ENCODE results near the gene ELOVL5.
A peak's percentile ranks its signal among the peaks of the same experiment; 100 is the strongest.

The ELOVL5 gene

GRCh38 chr6:53268858-53269608, 79.7 kb downstream of the ELOVL5 start:
- no peak for DNase-seq

GRCh38 chr6:53266553-53267090, 82.1 kb downstream of the ELOVL5 start:
- DNase-seq: no peak

- DNase-seq: no peak
Measured at GRCh38 chr6:53264915-53265607, 83.7 kb downstream of the ELOVL5 start.

DNA sequence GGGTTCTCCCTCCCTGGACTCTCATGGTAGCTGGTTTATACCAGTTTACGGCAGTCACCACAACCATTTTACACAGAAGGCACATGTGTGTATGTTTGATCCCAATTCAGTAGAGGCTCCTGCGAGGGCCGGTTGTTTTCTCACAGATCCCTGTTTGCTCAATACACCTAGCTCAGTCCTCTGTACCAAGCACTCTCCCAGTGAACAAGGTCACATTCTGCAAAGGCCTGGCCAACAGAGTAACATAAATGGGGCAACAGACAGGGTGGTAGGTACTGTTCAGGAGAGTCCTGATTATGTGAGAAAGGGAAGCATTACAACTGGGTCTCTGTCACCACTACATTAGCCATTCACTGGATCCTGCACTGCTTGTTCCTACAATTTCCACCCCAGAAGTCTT, 84.4 kb downstream of the ELOVL5 start:
- no peak for DNase-seq

DNA sequence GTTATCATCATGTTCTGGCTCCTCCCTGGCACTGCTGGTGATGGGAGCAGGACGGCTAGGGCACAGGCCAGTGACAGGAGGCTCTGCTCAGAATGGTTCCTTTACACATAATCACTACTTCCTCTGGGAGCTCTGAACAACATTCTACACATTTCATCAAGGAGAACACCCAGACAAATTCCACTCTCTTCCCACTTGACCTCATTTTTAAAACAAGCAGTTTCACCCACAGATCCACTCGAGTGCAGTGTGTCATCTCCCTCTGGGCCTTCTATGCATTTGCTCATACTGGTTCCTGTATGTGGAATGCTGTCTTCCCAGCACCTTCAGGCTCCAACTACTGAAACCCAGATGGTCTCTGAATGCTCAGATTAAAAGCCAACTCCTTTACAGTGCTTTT, 84.8 kb downstream of the ELOVL5 start:
- DNase-seq: no peak

GRCh38 chr6:53259860-53260580, 88.7 kb downstream of the ELOVL5 start:
- no peak for DNase-seq

DNA sequence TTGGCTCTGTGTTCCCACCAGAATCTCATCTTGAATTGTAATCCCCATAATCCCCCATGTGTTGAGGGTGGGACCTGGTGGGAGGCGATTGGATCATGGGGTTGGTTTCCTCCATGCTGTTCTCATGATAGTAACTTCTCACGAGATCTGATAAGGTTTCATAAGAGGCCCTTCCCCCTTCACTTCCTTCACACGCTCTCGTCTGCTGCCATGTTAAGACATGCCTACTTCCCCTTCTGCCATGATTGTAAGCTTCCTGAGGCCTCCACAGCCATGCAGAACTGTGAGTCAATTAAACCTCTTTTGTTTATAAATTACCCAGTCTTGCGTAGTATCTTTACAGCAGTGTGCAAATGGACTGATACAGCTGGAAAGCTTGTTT, 90.0 kb downstream of the ELOVL5 start:
- DNase-seq: no peak

DNA sequence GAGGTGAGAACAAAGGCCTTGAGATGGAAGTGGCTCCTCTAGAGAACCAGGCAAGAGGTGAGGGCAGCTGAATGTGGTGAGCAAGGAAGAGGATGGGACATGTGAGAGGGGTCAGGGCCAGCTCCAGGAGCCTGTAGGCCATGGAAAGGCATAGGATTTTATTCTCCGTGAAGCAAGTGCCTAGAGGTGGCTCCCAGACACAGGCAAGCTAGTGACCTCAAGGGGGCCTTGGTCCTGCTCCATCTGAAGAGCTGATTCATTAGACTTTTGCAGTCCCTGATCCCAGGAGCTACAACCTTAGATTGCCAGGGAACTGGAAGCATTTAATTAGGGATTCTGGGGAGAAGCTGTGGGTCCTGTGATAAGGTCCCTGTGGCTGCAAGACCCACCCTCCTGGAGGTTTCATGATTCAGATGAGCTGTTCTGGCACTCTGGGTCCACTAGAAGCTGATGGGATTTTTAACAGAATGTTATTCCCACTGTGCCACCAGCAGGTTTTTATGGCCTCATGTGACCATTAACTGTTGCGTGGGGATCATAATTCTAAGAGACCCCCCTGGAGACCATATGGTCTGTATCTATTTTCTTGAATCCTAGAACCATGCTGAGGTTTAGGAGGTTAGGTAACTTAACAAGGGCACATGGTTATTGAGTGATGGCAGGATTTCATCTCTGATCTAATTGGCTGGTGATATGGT, 90.5 kb downstream of the ELOVL5 start:
- no peak for DNase-seq

DNA sequence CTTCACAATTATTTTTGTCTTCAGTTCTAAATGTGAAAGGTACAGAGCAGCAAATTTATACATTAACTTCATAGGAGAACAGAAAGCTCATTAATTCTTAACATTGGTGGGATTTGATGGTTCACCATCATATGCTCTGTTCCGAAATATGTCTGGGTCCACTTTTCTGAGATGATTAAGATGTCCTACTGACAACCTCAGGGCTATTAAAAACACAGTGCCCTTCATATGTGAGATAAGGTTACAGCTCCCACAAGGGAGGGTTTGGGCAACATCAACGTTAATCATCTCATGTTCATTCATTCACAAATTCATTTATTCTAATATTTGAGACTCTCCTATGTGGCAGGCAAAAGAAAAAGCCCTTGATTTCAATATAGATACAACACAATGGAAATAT, 91.2 kb downstream of the ELOVL5 start:
- no peak for DNase-seq

GRCh38 chr6:53257001-53257400, 91.7 kb downstream of the ELOVL5 start:
- no peak for DNase-seq

- DNase-seq: no peak
Measured at GRCh38 chr6:53252177-53252692, 96.5 kb downstream of the ELOVL5 start.

GRCh38 chr6:53251033-53251672, 97.6 kb downstream of the ELOVL5 start:
- no peak for DNase-seq

GRCh38 chr6:53250176-53251032, 98.3 kb downstream of the ELOVL5 start:
- no peak for DNase-seq

DNA sequence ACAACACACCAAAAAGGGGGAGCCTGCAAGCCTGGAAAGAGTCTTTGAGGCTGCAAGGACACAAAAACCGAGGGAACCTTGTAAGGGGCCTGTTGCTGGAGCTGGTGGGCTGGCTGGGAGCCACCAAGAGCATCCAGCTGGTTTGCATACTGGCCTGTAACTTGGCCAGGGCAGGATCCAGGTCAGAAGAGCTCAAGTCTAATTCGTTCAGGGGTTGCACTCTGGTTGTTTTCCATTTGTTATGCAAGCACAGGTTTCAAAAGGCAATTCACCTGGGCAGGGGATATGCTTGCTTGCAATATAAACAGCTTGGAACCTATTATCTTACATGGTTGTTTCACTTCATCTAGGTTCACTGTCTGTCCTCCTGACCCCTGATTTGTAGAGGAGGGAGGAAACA, 101.8 kb downstream of the ELOVL5 start:
- peak; percentile 63 for DNase-seq

DNA sequence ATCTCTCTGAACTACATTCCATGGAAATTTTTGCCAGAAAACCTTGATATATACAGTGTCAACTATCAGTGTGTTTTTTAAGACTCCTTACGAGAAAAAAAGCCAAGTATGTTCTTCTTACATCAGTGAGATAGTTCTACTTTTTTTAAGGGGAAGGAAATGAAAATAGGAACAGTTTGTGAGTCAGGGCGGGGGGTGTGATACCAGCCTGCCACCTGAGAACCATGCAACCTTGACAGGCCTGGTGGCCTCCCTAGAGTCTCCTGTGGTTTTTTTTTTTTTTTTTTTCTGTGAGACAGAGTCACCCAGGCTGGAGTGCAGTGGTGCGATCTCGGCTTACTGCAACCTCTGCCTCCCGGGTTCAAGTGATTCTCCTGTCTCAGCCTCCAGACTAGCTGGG, 103.8 kb downstream of the ELOVL5 start:
- no peak for DNase-seq

DNA sequence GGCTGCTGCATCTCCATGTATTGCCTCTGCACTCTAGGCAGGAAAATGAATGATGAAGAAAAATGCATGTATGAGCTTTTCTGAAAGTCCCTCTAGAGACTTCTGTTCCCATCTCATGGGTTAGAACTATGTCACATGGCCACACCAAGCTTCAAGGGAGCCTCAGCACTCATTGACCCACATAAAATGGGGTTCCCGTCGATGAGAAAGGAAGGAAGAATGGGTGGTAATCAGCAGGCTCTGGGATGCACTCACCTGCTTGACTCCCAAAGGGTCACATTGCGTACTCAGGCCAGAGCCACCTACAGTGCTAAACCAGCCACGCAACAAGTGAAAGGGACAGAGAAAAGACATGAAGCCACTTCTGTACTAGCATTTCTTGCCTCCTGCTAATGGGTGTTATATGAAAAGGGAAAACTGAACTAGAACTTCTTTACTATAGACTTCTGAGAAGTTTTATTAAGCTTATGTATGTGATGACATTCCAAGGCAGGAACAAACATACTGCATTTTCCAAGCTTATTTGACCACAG, 104.3 kb downstream of the ELOVL5 start:
- no peak for DNase-seq

DNA sequence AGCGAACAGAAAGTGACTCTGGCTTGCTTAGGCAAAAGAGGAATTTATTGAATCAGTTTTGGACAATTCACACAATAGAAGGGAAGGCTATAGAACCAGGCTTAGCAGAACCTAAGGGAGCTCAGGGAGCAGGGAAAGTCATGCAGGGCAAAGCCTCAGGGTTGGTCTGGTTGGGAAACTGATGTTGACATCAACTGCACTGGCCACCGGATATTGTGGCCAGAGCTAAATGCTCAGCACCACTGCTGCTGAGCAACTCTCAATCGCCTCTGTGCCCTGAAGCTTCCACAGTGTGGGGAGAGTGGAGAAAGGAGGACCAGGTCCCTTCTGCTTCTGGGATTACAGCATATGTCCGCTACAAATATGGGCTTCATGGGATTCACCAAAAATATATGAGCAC, 106.8 kb downstream of the ELOVL5 start:
- no peak for DNase-seq

DNA sequence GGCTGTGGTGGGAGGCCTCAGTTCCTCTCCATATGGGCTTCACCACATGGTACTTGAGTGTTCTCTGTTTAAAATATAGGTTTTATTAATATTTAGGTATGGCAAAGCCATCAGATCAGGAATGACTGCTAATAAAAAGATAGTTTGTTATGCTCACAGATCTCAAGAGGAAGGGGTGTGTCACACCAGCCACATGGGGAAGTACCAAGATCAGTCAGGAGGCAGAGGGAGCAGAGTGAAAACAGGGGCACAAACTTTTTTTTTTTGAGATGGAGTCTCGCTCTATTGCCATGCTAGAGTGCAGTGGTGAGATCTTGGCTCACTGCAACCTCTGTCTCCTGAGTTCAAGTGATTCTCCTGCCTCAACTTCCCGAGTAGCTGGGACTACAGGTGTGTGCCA, 108.0 kb downstream of the ELOVL5 start:
- DNase-seq: no peak

GRCh38 chr6:53240139-53240538, 108.6 kb downstream of the ELOVL5 start:
- no peak for DNase-seq

- DNase-seq: no peak
Measured at GRCh38 chr6:53239526-53239925, 109.2 kb downstream of the ELOVL5 start.

DNA sequence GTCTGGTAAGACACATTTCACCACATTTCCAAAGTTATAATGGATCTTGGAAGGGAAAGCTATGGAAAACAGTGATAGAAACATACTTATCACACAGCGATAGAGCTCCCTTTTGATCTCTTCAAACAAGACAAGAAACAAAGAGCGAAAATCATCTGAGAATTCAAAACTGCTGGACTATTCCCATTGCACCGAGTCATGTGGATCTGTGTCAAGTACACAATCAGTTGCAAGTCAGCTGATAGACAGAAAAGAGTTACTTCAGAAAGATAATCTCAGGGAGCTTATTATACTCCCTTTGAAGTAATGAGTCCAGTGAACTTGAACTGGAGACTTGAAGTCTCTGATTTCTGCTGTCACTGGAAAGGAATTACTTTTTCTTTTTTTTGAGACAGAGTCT, 110.4 kb downstream of the ELOVL5 start:
- DNase-seq: no peak

All from DMS79 (cell line).